Neural progenitor cell (in vitro differentiated cells): Measurements from ENCODE around the gene EIF5A.

Experiments
- EZH2phosphoT487 ChIP-seq: fragments of 200-600 bp; sonication (generic); IDR thresholded peaks from 2 replicates; pipeline ENCODE4 v1.6.1; 2017; ENCODE audit warnings: antibody characterized with exemption
- TF ChIP-seq, protein P1 (sequence below): fragments of 200-600 bp; sonication (generic); IDR thresholded peaks from 2 replicates; pipeline ENCODE4 v1.5.1; 2017; ENCODE audit warnings: antibody characterized with exemption, mild to moderate bottlenecking

DNA sequence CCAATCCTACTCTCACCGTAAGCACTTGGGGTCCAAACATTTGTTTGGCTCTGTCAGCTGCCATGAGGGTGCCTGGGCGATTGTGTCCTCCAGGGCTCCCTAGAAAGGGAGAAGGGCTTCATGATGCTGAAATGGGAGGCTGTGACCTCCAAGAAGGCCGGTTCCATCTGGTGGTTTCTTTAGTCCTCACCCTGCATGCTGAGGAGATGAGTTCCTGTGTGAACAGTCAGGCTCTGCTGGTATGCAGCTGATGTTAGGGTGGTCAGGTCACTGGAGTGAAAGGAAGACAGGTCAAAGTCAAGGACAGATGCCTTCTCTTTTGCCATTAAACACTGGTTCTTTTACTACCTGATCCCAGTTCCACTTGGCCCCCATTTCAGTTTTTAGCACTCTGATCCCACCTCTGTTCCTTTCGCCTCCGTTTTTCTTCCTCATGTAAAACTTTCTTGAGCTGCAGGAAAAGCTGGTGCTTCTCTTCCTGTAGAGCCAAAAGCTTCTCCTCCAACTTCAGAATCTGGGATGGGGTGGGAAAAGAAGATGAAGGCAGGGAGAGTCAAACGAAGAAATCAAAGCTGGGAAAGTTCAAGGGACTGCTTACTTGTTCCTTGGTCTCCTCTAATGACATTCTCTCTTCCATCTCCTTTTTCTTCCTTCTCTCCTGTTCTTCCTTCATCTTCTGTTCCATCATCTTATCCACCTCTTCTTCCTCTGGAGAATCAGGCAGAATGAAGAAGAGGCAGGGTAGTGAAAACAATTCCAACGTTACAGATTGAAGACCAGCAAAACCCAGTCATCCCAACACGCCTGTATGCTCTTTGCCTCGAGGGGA, 6.7 kb downstream of the EIF5A start:
- TF ChIP-seq, protein P1, sequence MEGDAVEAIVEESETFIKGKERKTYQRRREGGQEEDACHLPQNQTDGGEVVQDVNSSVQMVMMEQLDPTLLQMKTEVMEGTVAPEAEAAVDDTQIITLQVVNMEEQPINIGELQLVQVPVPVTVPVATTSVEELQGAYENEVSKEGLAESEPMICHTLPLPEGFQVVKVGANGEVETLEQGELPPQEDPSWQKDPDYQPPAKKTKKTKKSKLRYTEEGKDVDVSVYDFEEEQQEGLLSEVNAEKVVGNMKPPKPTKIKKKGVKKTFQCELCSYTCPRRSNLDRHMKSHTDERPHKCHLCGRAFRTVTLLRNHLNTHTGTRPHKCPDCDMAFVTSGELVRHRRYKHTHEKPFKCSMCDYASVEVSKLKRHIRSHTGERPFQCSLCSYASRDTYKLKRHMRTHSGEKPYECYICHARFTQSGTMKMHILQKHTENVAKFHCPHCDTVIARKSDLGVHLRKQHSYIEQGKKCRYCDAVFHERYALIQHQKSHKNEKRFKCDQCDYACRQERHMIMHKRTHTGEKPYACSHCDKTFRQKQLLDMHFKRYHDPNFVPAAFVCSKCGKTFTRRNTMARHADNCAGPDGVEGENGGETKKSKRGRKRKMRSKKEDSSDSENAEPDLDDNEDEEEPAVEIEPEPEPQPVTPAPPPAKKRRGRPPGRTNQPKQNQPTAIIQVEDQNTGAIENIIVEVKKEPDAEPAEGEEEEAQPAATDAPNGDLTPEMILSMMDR, result no peak
- no peak for TF ChIP-seq EZH2phosphoT487
